ENCODE results near the gene SPTBN4.
"Not testable (repeated sequence)": the region's sequence is repeated elsewhere in the genome, so short reads cannot be mapped to it uniquely, and the experiment has no call there.

The SPTBN4 gene

GRCh38 chr19:40442328-40443130 lies 24.3 kb upstream of the SPTBN4 start:
- no peak for DNase-seq

DNA sequence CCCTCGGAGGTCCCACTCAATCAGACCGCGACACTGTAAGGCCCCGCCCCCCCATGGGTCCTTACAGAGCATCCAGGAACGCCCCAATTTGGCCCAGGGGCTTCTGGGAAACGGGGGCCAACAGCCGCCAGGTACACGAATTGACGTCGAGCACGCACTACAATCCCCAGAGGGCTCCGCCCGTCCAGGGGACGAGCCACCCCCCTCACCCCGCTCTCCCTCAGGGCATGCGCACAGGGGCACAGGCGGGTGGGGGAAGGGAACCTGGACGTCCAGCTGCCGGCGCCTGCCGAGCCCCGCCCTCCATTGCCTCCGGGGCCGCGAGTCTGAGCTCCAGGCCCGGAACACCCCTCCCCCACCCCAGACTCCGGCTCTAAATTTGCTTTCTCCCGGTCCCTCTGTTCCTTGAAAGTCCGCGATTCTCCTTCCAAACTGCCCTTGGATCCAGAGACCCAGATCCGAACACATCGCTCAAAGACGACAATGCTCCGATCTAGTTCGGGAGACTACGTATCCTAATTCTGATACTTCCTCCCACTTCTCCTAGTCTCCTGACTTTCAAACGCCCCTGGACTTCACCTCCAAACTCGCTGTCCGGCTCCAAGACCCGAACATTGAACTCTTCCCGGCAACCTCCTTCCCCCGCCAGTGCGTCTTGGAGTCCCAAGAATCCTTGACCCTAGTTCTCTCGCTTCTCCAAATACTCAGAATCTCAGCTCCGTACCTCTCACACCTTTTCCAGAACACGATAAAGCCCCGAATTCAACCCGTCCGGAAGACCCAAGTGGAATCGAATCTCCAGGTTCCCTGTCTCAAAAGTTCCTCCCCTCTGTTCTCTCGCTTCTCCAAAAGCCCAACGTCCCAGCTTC lies 23.4 kb upstream of the SPTBN4 start:
- peak; percentile 100 for DNase-seq

GRCh38 chr19:40444000-40444824 lies 22.6 kb upstream of the SPTBN4 start, which contains the start of gene SERTAD3:
Gene SERTAD3 (minus strand): TSS chr19:40444335. CDS start chr19:40442080, 2,255 bp downstream.
- peak; percentile 98 for DNase-seq

DNA sequence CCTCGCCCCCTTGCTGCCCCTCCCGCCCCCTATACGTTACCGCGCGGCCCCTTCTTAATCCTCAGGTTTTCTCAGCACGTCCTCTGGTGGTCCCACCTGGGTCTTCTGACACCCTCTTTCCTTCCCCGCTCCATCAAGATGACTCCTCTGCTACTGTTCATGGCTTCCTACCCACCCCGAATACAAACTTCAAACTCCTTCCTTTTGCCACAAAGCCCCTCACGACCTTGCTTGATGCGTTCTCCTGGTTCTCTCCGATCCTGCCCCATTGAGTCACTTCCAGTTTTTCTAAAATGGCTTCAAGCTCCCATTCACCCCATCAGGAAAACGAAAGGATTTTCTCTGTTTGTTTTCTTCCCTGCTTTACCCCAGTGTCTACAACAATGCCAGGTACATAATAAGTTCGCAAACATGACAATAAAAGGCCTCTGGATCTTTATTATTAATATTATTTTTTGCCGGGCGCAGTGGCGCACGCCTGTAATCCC lies 21.9 kb upstream of the SPTBN4 start:
- no peak for DNase-seq

DNA sequence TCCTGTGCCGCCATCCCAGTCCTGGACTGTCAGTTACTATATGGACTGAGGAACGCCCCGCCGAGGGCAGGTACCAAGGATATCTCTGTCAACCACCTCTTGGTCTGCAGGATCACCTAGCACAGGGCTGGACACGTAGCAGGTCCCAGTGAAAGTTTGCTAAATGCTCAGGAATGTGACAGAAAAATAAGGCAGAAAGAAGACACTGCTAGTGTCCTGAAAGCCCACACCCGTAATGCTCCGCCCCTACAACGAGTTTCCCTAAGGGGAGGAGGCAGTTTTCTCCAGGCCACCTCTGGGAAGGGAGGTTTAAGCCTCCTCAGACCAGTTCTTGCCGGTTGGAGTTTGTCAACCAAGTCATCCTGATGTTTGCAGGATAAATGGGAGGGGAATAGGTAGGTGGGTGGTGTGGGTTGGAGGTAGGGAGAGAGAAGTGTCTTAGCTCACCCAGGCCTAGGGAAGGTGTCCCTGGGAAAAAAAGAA lies 21.0 kb upstream of the SPTBN4 start:
- DNase-seq = peak; percentile 20

DNA sequence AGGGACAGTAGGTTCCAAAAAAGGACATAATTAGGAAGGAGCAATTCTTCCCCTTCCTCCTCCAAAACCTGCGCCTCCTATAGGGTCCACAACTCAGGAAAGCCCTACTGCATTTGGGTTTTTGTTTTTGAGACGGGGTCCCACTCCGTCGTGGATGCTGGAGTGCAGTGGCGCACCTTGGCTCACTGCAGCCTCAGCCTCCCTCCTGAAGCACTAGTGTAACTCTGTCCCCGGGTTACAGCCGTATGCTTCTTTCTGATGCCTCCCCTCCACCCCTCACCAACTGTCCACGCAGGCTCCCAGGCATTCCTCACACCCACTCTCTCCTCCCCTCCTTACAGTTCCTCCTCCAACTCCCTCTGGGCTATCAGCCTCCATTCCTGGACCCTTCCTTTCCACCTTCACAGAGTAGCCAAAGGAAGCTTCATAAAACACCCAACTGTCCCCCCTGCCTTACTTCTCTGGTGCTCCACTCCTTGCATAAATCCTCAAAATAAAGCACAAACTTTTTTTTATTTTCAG lies 20.5 kb upstream of the SPTBN4 start:
- DNase-seq = no peak

GRCh38 chr19:40449506-40449905 lies 17.3 kb upstream of the SPTBN4 start:
- DNase-seq = no peak

GRCh38 chr19:40450664-40451063 lies 16.1 kb upstream of the SPTBN4 start:
- no peak for DNase-seq

DNA sequence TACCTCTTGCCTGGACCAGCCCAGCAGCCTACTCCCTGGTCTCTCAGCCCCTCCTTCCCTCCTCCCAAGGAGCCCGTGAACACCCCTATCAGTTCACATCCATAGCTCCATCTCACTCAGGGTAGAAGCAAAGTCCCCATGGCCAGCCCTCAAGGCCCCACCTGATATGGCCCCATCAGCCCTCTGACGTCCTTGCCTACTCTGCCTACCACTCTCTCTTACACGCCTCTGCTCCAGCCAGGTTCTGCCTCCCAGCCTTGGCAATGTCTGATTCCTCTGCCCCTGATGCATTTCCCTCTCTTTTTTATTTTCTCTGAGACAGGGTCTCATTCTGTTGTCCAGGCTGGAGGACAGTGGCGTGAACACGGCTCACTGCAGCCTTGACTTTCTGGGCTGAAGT lies 14.8 kb upstream of the SPTBN4 start:
- DNase-seq = no peak

DNA sequence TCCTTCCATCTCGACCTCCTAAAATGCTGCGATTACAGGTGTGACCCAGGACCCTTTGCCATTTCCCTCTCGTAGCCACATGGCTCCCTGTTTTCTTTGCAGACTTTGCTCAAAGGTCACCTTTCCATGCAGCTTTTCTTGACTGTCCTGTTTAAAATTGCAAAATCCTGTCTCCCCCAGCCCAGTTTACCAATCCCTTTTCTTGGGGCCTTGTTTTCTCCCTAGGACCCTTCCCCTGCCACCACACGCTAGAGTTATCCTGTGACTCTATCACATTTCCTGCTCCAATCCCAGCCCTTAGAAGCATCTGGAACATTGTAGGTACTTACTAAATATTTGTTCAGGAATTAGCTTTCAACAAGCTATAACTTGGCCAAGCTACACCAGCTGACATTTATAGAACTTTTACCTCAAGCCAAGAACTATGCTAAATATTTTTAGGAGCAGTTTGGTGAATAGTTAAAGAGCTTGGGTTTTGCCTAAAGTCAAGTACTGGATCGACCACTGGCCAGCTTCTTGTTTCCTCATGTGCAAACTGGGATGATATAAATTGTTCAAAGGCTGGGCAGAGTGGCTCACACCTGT lies 13.6 kb upstream of the SPTBN4 start:
- DNase-seq = no peak

DNA sequence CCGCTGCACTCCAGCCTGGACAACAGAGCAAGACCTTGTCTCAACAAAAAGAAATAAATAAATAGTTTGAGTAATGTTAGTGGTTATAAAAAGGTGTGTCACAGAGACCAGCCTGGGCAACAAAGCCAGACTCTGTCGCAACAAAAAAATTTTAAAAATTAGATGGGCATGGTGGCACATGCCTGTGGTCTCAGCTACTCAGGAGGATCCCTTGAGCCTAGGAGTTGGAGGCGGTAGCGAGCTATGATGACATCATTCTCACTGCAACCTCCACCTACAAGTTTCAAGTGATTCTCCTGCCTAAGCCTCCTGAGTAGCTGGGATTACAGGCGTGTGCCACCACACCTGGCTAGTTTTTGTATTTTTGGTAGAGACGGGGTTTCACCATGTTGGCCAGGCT lies 12.9 kb upstream of the SPTBN4 start:
- not testable (repeated sequence) for DNase-seq

DNA sequence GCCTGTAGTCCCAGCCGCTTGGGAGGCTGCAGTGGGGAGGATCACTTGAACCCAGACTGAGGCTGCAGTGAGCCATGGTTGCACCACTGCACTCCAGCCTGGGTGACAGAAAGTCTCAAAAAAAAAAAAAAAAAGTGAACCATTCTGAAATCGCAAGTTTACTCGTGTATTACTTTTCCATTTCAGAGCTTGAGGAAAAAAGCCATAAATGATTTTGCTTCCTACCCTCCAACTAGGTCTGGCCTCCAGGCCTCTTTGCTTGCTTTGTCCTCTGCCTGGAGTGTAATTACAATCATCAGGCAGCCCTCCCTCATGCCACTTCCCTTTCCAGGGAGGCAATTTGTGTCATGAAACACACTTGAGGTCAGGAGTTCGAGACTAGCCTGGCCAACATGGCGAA lies 9.8 kb upstream of the SPTBN4 start:
- no peak for DNase-seq

- DNase-seq = no peak
Measured at GRCh38 chr19:40457953-40458596, 8.7 kb upstream of the SPTBN4 start.

GRCh38 chr19:40458597-40458974 lies 8.2 kb upstream of the SPTBN4 start:
- no peak for DNase-seq

- DNase-seq = no peak
Measured at GRCh38 chr19:40460185-40460584, 6.6 kb upstream of the SPTBN4 start.

DNA sequence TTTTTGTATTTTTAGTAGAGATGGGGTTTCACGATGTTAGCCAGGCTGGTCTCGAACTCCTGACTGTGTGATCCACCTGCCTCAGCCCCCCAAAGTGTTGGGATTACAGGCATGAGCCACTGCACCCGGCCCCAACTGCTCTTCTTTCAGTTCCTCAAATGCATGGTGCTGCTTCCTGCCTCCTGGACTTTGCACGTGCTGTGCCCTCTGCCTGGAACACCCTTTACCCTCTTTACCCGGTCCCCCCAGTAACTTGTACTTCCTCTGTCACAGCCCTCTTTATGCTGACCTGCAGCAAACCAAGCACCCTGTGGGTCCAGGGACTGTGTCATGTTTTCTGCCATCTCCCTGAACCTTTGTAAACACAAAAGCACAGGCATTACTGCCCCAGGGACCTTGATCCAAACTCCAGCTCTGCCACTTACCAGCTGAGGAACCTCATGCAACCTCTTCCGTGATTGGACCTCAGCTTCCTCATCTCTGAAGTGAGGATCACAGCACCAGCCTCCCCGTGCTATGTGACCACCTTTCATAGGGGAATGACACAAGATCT lies 5.1 kb upstream of the SPTBN4 start:
- DNase-seq = no peak

DNA sequence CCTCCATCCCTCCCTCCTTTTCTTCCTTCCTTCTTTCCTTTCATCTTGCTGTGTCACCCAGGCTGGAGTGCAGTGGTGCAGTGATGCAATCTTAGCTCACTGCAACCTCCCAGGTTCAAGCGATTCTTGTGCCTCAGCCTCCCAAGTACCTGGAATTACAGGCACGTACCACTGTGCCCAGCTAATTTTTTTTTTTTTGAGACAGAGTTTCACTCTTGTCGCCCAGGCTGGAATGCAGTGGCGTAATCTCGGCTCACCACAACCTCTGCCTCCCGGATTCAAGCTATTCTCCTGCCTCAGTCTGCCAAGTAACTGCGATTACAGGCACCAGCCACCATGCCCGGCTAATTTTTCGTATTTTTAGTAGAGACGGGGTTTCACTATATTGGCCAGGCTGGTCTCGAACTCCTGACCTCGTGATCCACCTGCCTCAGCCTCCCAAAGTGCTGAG lies 3.2 kb upstream of the SPTBN4 start:
- not testable (repeated sequence) for DNase-seq

DNA sequence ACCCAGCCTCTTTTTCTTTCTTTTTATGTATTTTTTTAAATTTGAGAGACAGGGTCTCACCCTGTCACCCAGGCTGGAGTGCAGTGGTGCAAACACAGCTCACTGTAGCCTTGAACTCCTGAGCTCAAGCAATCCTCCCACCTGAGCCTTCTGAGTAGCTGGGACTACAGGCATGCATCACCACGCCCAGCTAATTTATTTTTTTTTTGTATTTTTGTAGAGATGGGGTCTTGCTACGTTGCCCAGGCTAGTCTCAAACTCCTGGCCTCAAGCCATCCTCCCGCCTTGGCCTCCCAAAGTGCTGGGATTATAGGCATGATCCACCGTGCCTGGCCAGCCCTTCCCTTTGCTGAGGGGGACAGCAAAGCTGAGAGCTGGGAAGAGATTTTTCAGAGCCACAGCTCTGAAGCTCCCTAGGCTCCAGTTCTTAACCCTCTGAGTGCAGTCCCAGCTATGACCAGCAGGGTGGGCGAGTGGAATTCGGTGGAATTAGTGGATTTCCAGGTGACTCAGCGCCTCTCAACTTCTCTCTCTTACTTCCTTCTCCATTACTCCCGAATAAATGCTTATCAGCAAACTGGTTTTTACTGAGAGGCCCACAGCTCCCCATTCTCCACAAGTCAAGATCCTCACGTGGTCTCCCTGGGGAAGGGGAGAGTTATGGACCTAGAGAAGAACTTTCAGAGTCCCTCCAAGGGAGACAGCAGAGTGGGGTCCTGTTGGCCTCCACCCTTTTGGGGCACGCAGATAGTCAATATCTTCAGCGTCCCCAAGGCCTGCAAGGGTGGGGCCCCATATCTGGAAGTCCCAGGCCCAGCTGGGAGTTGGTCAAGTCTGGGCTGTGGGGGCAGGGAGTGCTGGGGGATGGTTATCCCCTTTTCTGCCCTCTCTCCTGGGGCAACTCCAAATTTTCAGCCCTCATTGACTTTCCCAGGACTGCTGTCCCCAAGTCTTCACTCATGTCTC lies 2.5 kb upstream of the SPTBN4 start:
- peak; percentile 84 for DNase-seq

- peak; percentile 46 for DNase-seq
Measured at GRCh38 chr19:40465025-40465556, 1.7 kb upstream of the SPTBN4 start.
